GM15510 (cell line): Measurements from ENCODE around the gene MAN1A1.

ENCODE experiments used
- POLR2A ChIP-seq: IDR thresholded peaks from 3 replicates; pipeline ENCODE4 v1.6.1; 2011; ENCODE audit warnings: borderline replicate concordance; ENCODE audit not compliant: insufficient read length; ENCODE audit errors: extremely low read depth

The MAN1A1 gene

DNA sequence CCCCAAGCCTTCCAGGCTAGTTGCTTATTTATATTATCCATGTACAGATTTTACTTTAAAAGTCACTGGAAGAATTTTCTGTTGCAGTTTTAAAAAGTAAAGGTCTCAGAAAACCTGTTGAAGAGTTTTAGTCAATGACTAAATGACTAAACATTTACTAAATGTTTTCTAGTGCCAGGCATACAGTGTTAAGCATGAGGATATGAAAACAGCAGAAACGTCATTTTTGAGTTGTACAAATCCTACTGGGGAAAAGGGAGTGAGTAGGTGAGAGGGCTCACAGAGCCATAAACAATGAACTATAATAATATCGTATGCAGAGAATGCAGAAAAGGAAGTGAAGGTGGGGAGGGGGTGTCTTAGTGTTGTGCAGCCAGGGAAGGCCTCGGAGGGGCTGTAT is 66.3 kb downstream of the MAN1A1 start:
- TF ChIP-seq POLR2A: no peak

DNA sequence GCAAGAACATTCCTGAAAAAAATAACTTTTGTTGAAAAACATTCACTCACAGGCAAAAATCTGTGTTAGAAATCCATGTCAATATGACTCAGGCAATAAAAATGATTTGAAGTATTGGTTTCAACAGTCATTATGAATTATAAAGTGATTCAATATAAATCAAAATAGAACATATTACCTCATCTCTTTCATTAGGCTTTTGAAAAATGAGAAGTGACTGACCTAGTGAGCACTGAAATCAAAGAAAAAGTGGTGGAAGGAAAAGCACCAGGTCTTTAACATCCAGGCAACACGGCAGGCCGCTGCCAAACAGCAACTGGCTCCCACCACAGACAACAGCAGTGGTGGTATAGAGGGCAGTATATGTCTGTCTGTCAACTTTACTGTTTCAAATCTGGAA is 68.9 kb downstream of the MAN1A1 start:
- TF ChIP-seq POLR2A: no peak

DNA sequence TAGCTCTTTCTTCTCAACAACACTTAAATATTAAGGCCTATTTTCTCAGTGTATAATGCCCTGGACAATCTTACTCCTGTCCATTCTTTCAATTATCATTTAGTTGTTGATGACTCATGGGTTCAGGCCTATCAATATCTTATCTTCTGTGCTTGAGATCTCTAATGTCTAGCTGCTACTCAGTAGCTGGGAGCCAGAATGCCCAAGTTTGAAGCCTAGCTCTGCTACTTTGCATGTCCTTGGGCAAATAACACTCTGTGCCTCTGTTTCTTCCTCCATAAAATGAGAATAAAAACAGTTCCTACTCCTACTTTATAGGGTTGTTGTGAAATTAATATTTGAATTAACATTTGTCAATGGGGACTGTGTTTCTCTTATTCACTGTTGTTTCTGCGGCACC is 69.5 kb downstream of the MAN1A1 start:
- no peak for TF ChIP-seq POLR2A

DNA sequence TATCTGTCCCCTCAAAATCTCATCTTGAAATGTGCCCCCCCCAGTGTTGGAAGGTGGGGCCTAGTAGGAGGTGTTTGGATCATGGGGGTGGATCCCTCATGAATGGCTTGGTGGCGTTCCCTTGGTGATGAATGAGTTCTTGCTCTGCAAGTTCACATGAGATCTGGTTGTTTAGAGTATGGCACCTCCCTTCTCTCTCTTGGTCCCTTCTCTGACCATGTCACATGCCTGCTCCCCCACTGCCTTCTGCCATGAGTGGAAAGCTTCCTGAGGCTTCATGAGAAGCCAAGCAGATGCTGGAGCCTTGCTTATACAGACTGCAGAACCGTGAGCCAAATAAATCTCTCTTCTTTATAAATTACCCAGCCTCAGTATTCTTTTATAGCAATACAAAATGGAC is 70.9 kb downstream of the MAN1A1 start:
- TF ChIP-seq POLR2A: no peak

DNA sequence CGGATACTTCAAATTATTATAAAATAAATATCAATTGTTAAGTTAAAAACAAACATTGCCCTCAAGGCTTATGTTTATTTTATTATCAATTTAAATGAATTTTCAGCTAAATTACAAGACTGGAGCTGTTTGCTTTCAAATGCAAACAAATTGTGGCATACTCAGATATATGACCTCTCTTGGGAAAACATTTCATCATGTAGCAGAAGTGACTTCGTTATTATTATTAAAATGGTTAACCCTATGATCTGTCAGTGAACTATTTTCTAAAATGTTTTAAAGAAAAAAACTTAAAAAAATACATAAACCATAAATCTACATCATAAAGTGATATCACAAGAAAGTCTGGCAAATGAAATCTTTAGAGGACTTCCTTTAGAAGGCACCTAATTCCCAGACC is 72.5 kb downstream of the MAN1A1 start:
- TF ChIP-seq POLR2A: no peak

DNA sequence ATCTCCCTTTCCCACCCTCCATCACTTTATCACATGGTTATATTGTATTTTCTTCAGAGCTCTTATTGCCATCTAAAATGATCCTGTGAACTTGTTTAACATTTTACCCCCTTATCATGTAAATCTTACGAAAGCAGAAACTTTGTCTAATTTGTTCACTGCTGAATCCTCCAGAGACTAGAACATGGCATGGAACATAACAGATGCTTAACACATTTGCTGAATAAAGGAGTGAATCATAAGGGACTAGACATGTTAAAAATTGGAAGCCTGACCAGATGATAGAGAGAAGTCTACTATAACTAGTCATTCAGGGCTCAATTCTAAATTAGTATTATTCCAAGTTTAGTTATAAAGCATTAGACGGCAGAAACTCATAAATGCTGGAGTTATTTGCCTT is 73.3 kb downstream of the MAN1A1 start:
- no peak for TF ChIP-seq POLR2A

DNA sequence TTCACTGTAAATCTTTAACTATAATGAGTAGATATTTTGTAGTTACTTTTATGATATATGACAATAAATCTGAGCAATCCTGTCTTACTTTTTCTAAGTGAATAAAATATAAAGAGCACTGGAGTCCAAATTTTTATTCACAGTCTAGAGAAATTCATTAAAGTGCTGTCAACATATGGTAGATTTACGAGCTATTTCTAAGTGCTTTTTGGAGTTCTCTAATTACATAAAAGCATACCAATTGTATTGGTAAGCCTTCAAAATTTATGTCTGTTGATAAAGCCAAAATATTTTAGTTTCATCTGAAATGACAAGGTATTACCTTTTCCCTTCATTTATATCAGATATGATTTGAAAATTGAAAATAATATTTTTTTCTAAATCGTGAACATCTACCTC is 75.4 kb downstream of the MAN1A1 start:
- no peak for TF ChIP-seq POLR2A

DNA sequence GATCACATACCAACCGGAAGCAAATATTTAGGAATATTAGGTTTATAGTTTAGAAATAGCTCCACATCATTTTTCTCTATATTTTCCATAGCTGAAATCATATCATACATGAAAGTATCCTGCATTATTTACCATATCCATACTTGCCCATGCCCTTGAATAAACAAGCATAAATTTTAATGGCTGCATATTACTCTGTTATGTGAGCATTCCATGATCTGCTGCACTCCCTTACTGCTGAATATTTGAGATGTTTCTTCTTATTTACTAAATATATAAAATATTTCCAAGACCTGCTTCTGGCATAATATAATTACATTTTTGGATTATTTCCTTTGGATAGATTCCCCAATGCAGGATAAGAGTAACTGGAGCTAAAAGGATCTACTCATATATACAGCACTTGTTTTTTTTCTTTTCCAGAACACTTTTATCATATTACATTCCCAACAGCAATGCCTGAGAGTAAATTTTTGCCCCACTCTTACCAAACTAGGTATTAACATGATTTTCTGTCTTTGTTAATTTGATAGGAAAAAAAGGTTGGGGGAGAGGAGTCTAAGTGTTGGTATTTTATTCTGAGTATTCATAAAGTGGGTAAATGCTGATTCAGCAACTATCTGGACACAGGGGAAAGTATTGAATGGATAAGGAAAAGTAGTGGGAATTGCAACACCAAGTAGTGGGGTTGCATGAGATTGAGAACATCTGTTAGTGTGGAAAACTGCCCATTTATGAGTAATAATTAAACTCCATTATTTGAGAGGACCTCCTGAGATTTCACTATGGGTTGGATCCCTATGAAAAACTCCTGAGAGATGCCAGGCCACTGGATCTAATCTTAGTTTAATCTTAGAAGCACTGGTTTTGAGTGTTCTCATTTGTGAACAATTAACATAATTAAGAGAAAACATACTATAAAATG is 76.0 kb downstream of the MAN1A1 start:
- TF ChIP-seq POLR2A: no peak

DNA sequence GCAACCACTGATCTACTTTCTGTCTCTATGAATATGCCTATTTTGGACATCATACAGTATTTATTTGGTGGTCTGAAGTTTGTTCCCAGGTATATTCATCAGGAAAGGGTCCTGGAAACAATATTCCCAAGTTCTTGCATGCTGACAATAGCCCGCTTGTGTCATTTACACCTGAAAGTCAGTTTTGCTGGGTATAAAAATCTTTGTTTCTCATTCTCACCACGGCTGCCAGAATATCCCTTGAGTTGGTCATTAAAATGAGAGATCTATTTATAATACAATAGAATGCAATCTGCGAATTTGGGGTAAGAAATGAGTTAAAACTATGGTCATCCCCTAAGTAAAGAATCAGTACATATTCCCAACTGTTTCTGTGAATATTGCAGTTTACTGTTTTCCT is 79.0 kb downstream of the MAN1A1 start:
- no peak for TF ChIP-seq POLR2A

DNA sequence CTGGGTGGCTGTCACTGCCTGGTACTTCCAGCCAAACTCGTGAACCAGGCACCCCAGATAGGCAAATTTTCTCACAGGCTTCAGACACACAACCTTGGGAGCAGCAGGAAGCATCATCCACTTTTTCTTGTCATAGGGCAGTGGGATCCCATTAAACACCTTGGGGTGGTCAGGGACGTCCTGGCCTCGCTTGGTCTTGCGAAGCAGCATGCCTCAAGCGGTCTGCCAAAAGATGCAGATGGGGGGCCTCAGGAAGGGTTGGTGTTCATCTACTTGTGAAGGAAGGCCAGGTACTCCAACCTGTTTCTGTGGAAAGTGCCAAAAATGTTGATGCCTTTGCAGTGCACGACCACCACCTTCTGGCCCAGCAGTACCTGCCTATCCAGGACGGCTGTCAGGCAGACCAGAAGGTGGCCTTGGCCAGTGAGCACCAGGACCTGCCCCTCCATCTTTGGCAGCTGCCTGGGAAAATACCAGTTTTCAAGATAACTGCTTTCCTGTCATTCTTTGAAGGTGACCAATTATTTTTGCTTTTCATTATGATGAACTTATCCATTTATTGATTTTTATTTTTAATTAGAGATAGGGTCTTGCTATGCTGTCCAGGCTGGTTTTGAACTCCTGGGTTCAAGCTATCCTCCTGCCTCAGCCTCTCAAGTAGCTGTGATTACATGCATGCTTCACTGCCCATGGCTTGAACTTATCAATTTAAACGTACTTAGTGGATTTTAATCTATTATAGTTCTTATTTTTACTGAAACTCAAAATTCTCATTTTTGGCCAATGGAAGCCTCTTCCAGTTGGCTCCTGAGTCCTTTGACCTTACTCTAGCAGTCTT is 80.1 kb downstream of the MAN1A1 start:
- no peak for TF ChIP-seq POLR2A

DNA sequence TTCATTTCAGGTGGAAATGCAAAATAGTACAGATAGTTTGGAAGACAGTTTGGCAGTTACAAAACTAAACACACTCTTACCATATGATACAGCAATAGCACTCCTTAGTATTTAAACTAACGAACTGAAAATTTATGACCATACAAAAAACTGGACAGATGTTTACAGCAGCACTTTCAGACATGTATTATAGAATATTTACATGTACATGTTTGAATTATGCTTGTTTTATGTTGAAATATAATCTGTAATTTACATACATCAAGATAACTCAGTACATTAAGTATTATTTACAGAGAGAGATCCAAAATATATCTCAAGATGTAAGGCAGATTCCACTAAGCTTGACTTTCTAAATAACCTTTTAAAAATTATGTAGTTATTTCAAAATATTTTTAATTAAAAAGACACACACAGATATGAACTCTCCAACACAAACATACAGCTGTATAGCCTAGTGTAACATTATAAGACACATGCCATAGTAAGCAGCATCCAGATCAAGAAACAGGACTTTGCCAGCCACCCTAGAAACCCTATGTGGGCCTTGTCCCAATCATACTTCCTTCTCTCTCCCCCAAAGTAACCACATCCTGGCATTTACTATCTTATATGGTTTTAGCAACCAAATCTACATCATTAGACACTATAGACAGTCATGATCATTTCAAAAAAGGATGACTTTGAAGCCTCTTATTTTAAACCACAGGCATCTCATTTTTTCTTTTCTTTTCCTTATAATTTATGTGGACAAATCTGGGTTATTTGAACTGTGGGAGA is 82.2 kb downstream of the MAN1A1 start:
- no peak for TF ChIP-seq POLR2A

DNA sequence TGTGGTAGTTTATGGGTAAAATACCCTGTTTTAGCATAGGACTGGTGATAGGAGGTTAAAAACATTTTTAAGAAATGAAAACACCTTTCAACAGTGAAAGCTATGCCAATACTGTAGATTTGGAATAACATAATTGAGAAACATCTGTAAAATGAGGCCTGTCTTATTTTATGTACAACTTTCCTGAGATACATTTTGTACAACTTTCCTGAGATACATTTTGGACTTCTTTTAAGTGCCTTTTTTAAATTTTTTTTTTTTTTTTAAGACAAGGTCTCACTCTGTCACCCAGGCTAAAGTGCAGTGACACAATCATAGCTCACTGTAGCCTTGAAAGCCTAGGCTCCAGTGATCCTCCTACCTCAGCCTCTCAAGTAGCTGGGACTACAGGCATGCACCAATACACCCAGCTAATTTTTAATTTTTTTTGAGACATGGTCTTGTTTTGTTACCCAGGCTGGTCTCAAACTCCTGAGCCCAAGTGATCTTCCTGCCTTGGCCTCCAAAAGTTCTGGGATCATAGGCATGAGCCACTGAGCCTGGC is 84.6 kb downstream of the MAN1A1 start:
- no peak for TF ChIP-seq POLR2A

DNA sequence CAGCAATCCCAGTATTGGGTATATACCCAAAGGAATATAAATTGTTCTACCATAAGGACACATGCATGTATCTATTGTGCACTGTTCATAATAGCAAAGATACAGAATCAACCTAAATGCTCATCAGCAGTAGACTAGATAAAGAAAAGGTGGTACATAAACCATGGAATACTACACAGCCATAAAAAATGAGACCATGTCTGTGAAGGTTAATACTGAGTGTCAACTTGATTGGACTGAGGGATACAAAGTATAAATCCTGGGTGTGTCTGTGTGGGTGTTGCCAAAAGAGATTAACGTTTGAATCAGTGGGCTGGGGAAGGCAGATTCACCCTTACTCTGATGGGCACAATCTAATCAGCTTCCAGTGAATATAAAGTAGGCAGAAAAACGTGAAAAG is 86.9 kb downstream of the MAN1A1 start:
- no peak for TF ChIP-seq POLR2A

DNA sequence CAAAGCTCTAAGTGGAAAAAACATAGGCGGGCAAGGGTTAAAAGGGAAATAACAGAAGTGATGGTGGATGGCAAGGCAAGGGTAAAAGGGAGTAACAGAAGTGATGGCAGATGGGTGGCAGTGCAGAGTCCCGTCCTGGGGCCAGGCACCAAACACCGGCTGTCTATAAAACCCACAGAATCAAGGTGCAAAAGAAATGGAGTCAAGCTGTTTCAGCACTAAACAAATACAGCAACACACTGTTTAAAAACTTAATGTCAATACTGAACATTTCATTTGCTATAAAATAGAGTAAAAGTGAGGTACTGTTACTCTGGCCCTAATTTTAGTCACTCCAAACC is 87.6 kb downstream of the MAN1A1 start:
- no peak for TF ChIP-seq POLR2A

DNA sequence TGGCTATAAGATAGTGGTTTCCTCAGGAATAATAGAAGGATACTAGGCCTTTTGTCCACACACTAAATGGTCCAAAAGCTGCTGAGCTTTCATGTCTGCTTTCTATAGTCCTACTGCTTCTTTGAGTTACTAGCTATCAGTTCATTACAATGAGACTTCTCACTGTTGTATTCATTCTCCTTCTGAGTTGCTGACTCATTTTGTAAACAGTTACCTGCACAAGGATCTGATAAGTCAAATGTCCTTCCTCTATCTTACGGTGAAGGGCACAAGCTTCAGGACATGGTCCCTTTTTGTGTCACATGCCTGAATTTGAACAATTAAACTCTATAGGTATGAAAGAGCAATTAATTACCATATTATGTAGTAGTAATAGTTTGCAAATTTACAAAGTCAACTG is 90.5 kb downstream of the MAN1A1 start:
- TF ChIP-seq POLR2A: no peak
